Inferior parietal cortex (tissue), 1 donor: ENCODE measurements around the gene NCAPG2.

Experiments
- DNase-seq: peaks from one replicate; pipeline ENCODE4 v3.0.0-alpha.2; 2016; ENCODE audit errors: extremely low spot score

The NCAPG2 gene

GRCh38 chr7:158704524-158705233 is at the start of gene NCAPG2:
Gene NCAPG2, minus strand, starts transcription at chr7:158704804. Its CDS starts 2,905 bp downstream, at chr7:158701899.
- DNase-seq: peak; percentile 95

- DNase-seq: no peak
These were observed 49.3 kb upstream of the NCAPG2 start for GRCh38 chr7:158753900-158754299.

- no peak for DNase-seq
These were observed 47.1 kb upstream of the NCAPG2 start for GRCh38 chr7:158751751-158752150.

- no peak for DNase-seq
These were observed 46.6 kb upstream of the NCAPG2 start for GRCh38 chr7:158751199-158751598.

- no peak for DNase-seq
These were observed 46.1 kb upstream of the NCAPG2 start for GRCh38 chr7:158750702-158751101.

- DNase-seq: no peak
These were observed 44.8 kb upstream of the NCAPG2 start for GRCh38 chr7:158749396-158749795.

GRCh38 chr7:158748335-158748734 is 43.7 kb upstream of the NCAPG2 start:
- DNase-seq: no peak

- no peak for DNase-seq
These were observed 42.8 kb upstream of the NCAPG2 start for GRCh38 chr7:158747408-158747807.

GRCh38 chr7:158746957-158747356 is 42.4 kb upstream of the NCAPG2 start:
- DNase-seq: no peak

GRCh38 chr7:158745057-158745715 is 40.6 kb upstream of the NCAPG2 start:
- no peak for DNase-seq

- DNase-seq: no peak
These were observed 39.5 kb upstream of the NCAPG2 start for GRCh38 chr7:158744070-158744469.

GRCh38 chr7:158743219-158743618 is 38.6 kb upstream of the NCAPG2 start:
- DNase-seq: no peak

GRCh38 chr7:158742065-158742821 is 37.6 kb upstream of the NCAPG2 start:
- no peak for DNase-seq

- no peak for DNase-seq
These were observed 36.7 kb upstream of the NCAPG2 start for GRCh38 chr7:158741294-158741666.

- DNase-seq: peak; percentile 27
These were observed 36.2 kb upstream of the NCAPG2 start for GRCh38 chr7:158740657-158741293.

- DNase-seq: no peak
These were observed 35.5 kb upstream of the NCAPG2 start for GRCh38 chr7:158740013-158740656.

- DNase-seq: no peak
These were observed 34.2 kb upstream of the NCAPG2 start for GRCh38 chr7:158738841-158739240.

GRCh38 chr7:158737064-158737695 is 32.6 kb upstream of the NCAPG2 start:
- DNase-seq: no peak

- no peak for DNase-seq
These were observed 31.3 kb upstream of the NCAPG2 start for GRCh38 chr7:158735935-158736334.

- no peak for DNase-seq
These were observed 30.3 kb upstream of the NCAPG2 start for GRCh38 chr7:158734861-158735260.

GRCh38 chr7:158733775-158734494 is 29.3 kb upstream of the NCAPG2 start:
- DNase-seq: no peak
